GM08714 (cell line): ENCODE results near the gene COL18A1.
"Not testable (repeated sequence)": the region's sequence is repeated elsewhere in the genome, so short reads cannot be mapped to it uniquely, and the experiment has no call there.

ENCODE experiments used
- H3K4me3 ChIP-seq: fragments of 200-500 bp; sonication (Bioruptor generic); 2 replicates; pipeline ENCODE4 v1.5.1; 2014; ENCODE audit warnings: mild to moderate bottlenecking, low read length, inconsistent platforms
- ZNF274 ChIP-seq: IDR thresholded peaks from 2 replicates; pipeline ENCODE4 v1.6.1; 2012; ENCODE audit warnings: mild to moderate bottlenecking, low read depth, low read length

COL18A1 gene

GRCh38 chr21:45435405-45435981 lies 30.5 kb downstream of the COL18A1 start:
- no peak for TF ChIP-seq ZNF274
- H3K4me3 ChIP-seq = no peak overlapping the region

- TF ChIP-seq ZNF274 = no peak
- no peak overlapping the region for H3K4me3 ChIP-seq
These were observed 31.5 kb downstream of the COL18A1 start for GRCh38 chr21:45436351-45437065.

- H3K4me3 ChIP-seq = not testable (repeated sequence)
These were observed 32.9 kb downstream of the COL18A1 start for GRCh38 chr21:45437844-45438243.

- TF ChIP-seq ZNF274 = no peak
- H3K4me3 ChIP-seq = no peak overlapping the region
These were observed 33.6 kb downstream of the COL18A1 start for GRCh38 chr21:45438391-45439145.

GRCh38 chr21:45439161-45439872 lies 34.4 kb downstream of the COL18A1 start:
- H3K4me3 ChIP-seq = no peak overlapping the region
- TF ChIP-seq ZNF274 = no peak

- H3K4me3 ChIP-seq = no peak overlapping the region
- no peak for TF ChIP-seq ZNF274
These were observed 35.0 kb downstream of the COL18A1 start for GRCh38 chr21:45439901-45440461.

- TF ChIP-seq ZNF274 = no peak
- no peak overlapping the region for H3K4me3 ChIP-seq
These were observed 35.9 kb downstream of the COL18A1 start for GRCh38 chr21:45440736-45441350.

GRCh38 chr21:45441431-45442255 lies 36.7 kb downstream of the COL18A1 start:
- TF ChIP-seq ZNF274 = no peak
- no peak overlapping the region for H3K4me3 ChIP-seq

GRCh38 chr21:45442276-45442675 lies 37.3 kb downstream of the COL18A1 start:
- no peak for TF ChIP-seq ZNF274
- H3K4me3 ChIP-seq = no peak overlapping the region

GRCh38 chr21:45442686-45443594 lies 38.0 kb downstream of the COL18A1 start:
- H3K4me3 ChIP-seq = not testable (repeated sequence)

GRCh38 chr21:45443595-45444181 lies 38.7 kb downstream of the COL18A1 start:
- TF ChIP-seq ZNF274 = no peak
- no peak overlapping the region for H3K4me3 ChIP-seq

GRCh38 chr21:45444385-45444784 lies 39.4 kb downstream of the COL18A1 start:
- no peak for TF ChIP-seq ZNF274
- H3K4me3 ChIP-seq = no peak overlapping the region
